Peyer's patch (tissue), 4 donors: ENCODE results near the gene CDK5R2. TPM values are rescaled to one million over a fixed set of nuclear protein-coding genes. Genes with fewer than 3 reads are reported as not detected.

Experiments used
- DNase-seq, 3 donors: peaks; one replicate each; pipeline ENCODE4 v3.0.0-alpha.2; 2017 to 2019
- H3K27ac ChIP-seq, 4 donors: fragments of 200-600 bp; sonication (generic); one replicate each; pipeline ENCODE4 v1.5.1; 2016 to 2019
- H3K27me3 ChIP-seq, 2 donors: fragments of 200-600 bp; sonication (generic); one replicate each; pipeline ENCODE4 v1.5.1; 2019
- H3K36me3 ChIP-seq, 3 donors: fragments of 200-600 bp; sonication (generic); one replicate each; pipeline ENCODE4 v1.5.1; 2016 to 2019
- H3K4me1 ChIP-seq, 4 donors: fragments of 200-600 bp; sonication (generic); one replicate each; pipeline ENCODE4 v1.5.1; 2016 to 2019
- H3K4me3 ChIP-seq, 4 donors: fragments of 200-600 bp; sonication (generic); 1 replicate in 3 of 4; 2 replicates in 1 of 4; pipeline ENCODE4 v1.5.1; 2016 to 2019; ENCODE audit warnings: mild to moderate bottlenecking in 1 of 4
- H3K9me3 ChIP-seq, 4 donors: fragments of 200-600 bp; sonication (generic); one replicate each; pipeline ENCODE4 v1.5.1; 2016 to 2019; ENCODE audit warnings: mild to moderate bottlenecking in 1 of 4
- POLR2A ChIP-seq, 2 donors: fragments of 450-650 bp; IDR thresholded peaks; one replicate each; pipeline ENCODE4 v1.5.1; 2017; ENCODE audit warnings: antibody characterized with exemption in 2 of 2, mild to moderate bottlenecking in 2 of 2, moderate library complexity in 2 of 2
- total RNA-seq, 4 donors: library from RNA; depleted of rRNA; stranded (reverse); fragments of >200 nt; gene quantifications; one replicate each; pipeline ENCODE4 v1.1.0, GENCODE V29; 2016
- TF ChIP-seq, protein P1 (sequence below), 6 experiments: fragments of 450-650 bp in 4 of 6; fragments of 200-600 bp in 2 of 6; sonication (generic) in 1 of 6; IDR thresholded peaks; one replicate each; pipeline ENCODE4 v1.5.1; 2017 to 2019; ENCODE audit warnings: antibody characterized with exemption in 6 of 6, mild to moderate bottlenecking in 3 of 6, moderate library complexity in 1 of 6

Gene CDK5R2
- total RNA-seq, 4 donors from 2014 or later, result 0.54 to 1.1 (median 0.95) TPM; not detected in 1

DNA sequence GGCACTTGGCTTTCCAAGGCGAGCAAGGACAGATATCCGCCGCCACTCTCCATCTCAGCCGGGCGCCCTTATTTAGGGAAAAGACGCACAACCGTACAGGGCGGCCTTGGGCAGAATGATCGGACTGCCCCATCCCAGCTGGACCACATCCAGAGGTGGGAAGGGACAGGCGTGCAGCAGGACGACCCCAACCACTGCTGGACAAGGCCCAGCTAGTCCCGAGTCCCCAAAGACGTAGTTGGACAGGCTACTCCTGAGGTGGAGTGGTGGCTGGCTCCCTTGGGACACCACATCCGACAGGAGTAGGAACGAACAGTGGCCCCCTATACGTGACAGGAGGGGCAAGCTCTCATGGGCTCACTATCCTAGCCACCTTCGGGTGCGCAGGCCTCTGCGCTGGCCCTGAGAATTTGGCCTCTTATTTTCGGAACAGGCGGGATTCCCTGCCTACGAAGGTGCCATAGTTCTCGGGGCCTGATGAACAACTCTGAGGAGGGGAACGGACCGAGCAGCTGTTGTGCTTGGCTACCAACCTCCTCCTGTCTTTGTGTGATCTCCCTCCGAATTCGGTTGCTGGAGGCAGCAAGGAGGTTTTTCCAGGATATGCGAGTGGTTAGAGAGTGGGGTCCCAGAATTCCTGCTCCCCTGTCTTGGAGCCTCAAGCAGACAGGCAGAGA, 23.3 kb downstream of the CDK5R2 start:
- no peak overlapping the region for H3K27ac ChIP-seq
- H3K4me1 ChIP-seq, result peaks cover 0 to 52% (median 12%) of the 10 kb centered on the region in 4 donors
- no peaks in the 10 kb centered on the region for H3K9me3 ChIP-seq
- no peaks in the 10 kb centered on the region for H3K36me3 ChIP-seq
- TF ChIP-seq, protein P1, sequence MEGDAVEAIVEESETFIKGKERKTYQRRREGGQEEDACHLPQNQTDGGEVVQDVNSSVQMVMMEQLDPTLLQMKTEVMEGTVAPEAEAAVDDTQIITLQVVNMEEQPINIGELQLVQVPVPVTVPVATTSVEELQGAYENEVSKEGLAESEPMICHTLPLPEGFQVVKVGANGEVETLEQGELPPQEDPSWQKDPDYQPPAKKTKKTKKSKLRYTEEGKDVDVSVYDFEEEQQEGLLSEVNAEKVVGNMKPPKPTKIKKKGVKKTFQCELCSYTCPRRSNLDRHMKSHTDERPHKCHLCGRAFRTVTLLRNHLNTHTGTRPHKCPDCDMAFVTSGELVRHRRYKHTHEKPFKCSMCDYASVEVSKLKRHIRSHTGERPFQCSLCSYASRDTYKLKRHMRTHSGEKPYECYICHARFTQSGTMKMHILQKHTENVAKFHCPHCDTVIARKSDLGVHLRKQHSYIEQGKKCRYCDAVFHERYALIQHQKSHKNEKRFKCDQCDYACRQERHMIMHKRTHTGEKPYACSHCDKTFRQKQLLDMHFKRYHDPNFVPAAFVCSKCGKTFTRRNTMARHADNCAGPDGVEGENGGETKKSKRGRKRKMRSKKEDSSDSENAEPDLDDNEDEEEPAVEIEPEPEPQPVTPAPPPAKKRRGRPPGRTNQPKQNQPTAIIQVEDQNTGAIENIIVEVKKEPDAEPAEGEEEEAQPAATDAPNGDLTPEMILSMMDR (IDR thresholded peaks at IDR 0.05), result no peak
- TF ChIP-seq POLR2A (IDR thresholded peaks at IDR 0.05), result no peak
- peak in 1 of 3 donors; percentile 43 for DNase-seq
- no peak overlapping the region for H3K4me3 ChIP-seq
- peaks cover 3 to 69% of the 10 kb centered on the region in 2 donors for H3K27me3 ChIP-seq

DNA sequence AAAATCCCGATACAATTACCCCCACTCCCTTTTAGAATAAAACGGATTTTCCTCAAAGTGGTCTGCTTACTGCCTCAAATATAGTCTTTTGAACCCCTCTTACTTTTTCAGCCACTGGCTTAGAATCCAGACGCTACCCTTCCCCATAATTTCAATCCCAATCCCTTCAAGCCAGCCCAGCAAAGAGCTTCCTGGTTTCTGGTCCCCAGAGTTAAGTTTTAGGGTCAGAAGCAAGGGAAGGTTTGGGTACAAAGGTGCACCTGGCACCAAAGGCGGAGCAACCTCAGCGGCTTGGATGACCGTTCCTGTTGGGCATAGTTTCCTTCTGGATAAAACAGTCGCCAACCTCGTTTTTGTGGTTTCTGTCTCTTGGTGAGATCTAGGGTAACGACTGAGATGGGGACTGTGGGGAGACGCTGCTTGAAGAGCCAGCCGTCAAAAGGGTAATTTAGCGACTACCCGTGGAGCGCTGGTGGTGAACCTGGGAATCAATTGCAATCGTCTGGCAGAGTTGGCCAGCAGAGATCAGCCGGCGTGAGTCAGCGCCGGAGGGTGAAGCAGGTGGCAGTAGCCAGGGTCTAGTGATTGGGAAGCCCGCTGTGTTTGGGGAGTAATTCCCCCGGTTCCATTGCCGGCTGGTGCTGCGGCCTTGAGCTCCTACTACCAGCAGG, 23.9 kb downstream of the CDK5R2 start:
- no peaks in the 10 kb centered on the region for H3K9me3 ChIP-seq
- TF ChIP-seq, protein P1 (IDR thresholded peaks at IDR 0.05), result no peak
- TF ChIP-seq POLR2A (IDR thresholded peaks at IDR 0.05), result no peak
- no peaks in the 10 kb centered on the region for H3K36me3 ChIP-seq
- peaks cover 3 to 72% of the 10 kb centered on the region in 2 donors for H3K27me3 ChIP-seq
- H3K4me3 ChIP-seq, result no peak overlapping the region
- no peak for DNase-seq
- H3K4me1 ChIP-seq, result peaks cover 0 to 52% (median 12%) of the 10 kb centered on the region in 4 donors
- H3K27ac ChIP-seq, result no peak overlapping the region

DNA sequence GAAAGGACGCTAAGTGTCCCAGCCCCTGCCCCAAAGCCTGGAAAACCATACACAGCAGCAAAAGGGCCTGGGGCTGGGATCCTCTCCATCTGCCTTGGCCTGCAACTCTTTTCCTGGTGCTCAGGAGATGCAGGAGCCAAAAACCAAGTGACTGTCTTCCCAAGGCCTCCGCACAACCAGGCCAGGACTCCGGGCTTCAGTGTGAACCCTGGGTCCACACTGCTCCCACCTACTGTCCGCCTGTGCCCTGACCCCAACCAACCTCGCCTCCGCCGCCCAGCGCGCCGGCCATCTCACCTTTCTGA, 24.4 kb downstream of the CDK5R2 start:
- H3K9me3 ChIP-seq, result no peaks in the 10 kb centered on the region
- peaks cover 0 to 52% (median 12%) of the 10 kb centered on the region in 4 donors for H3K4me1 ChIP-seq
- H3K36me3 ChIP-seq, result no peaks in the 10 kb centered on the region
- TF ChIP-seq POLR2A (IDR thresholded peaks at IDR 0.05), result no peak
- TF ChIP-seq, protein P1 (IDR thresholded peaks at IDR 0.05), result no peak
- H3K4me3 ChIP-seq, result peak overlapping the region in 1 of 4 donors; percentile 24
- peak in 1 of 3 donors; percentile 46 for DNase-seq
- peaks cover 3 to 77% of the 10 kb centered on the region in 2 donors for H3K27me3 ChIP-seq
- H3K27ac ChIP-seq, result no peak overlapping the region

DNA sequence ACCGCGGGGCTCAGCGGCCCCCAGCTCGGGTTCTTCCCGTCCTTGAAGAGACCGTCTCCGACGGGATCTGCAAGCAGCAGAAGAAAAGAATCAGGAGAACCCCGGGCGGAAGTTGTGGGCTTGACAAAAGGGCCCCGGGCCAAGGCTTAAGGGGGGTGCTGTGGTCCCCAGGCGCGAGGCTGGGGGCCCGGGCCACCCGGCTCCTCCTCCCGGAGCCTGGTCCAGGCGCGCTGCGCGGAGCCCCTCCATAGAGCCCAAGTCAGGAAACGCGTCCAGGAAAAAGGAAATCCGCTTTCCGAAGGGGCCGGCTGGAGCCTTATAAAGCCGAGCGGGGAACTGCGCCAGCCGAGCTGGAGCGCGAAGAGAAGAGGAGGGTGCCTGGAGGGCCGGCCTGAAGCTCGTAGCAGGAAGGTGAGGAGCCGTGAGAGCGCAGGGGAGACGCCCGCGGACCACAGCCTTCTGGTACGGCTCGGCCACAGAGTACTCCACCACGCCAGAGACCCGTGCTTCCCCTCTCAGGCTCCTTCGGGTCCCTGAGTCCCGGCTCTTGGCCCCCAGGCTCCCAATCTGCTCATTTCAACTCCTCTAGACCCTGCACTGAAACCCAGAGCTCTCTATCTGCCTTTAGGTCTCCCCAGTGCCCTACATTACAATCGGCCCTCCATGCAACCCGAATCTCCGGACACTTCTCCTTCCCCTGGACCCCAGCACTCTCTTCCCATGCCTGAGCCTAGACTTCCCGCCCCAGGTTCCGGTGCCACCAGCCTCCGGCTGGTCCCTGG, 25.0 kb downstream of the CDK5R2 start:
- DNase-seq, result peak in 1 of 3 donors; percentile 50
- H3K36me3 ChIP-seq, result no peaks in the 10 kb centered on the region
- H3K9me3 ChIP-seq, result no peaks in the 10 kb centered on the region
- TF ChIP-seq, protein P1 (IDR thresholded peaks at IDR 0.05), result no peak
- TF ChIP-seq POLR2A (IDR thresholded peaks at IDR 0.05), result no peak
- H3K27me3 ChIP-seq, result peaks cover 3 to 83% of the 10 kb centered on the region in 2 donors
- H3K4me3 ChIP-seq, result peak overlapping the region in 1 of 4 donors; percentile 24
- H3K4me1 ChIP-seq, result peaks cover 0 to 52% (median 12%) of the 10 kb centered on the region in 4 donors
- no peak overlapping the region for H3K27ac ChIP-seq

DNA sequence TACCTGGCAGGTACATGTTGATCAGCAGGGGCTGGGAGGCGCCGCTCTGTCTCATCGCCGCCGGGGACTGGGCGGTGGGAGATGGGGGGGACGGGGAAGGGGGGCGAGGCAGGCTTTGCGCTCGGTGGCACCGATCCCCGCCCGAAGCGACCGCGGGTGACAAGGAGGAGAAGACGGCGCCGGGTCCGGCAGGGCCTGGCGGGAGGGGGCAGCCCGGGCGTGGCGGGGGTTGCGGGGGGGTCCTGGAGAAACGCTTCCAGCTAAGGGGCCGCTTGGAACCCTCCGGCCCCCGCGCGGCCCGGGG, 25.5 kb downstream of the CDK5R2 start, which contains the start of gene FEV:
Gene FEV, minus strand, starts transcription at position 164 of the 304 bp plus-strand sequence. Its CDS starts 109 bp downstream, at position 55.
- Histone ChIP-seq H3K4me1 (peaks cover 0 to 47% (median 12%) of the 10 kb centered on the region in 4 donors), H3K9me3 (no peaks in the 10 kb centered on the region), H3K36me3 (no peaks in the 10 kb centered on the region), H3K4me3 (peak within 1 kb of the TSS in 1 of 4 donors; percentile 24), H3K27me3 (peaks cover 3 to 86% of the 10 kb centered on the region in 2 donors), H3K27ac (no peak within 1 kb of the TSS)
- DNase-seq, result peak in 1 of 3 donors; percentile 47
- TF ChIP-seq, protein P1 (IDR thresholded peaks at IDR 0.05), result no peak
- TF ChIP-seq POLR2A (IDR thresholded peaks at IDR 0.05), result no peak
